ENCODE measurements around the gene TSC22D4.
"Not testable (repeated sequence)": the region's sequence is repeated elsewhere in the genome, so short reads cannot be mapped to it uniquely, and the experiment has no call there.

TSC22D4 gene

DNA sequence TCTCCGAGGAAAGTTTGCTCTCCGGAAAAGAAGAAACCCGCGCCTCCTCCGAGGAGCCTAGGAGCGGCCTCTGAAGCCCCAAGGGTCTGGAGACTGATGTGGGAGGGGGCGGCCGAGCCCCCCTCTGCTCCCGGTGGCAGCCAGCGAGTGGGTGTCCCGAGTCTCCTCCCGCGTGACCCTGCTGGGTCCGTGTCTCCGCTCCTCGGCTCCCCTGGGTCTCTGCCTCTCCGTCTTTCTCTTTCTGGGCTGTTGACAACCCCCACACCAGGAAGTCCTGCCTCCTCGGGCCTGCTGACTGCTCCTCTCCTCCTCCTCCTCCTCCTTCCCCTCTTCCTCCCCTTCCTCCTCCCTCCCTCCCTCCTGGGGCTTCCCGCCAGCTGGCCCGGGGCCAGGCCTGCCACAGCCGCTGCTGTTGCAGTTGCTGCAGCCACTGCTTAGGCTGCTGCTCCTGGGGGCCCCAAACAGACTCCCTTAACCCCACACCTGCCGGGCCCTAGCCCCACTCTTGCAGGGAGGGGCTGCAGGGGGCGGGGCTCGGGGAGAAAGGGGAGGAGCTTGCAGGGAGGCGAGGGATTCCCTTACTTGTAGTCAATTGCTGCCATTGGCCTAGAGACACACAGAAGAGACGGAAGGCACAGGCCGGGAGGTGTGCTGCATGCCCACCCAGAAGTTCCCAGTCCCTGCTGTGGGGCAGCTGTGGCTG, at the start of gene TSC22D4:
TSS of gene TSC22D4 (minus strand) at position 257 of the 703 bp plus-strand sequence. CDS start 1,176 bp downstream, outside the sequence.
- peak; percentile 96 for DNase-seq (ENCODE audit: low spot score)

DNA sequence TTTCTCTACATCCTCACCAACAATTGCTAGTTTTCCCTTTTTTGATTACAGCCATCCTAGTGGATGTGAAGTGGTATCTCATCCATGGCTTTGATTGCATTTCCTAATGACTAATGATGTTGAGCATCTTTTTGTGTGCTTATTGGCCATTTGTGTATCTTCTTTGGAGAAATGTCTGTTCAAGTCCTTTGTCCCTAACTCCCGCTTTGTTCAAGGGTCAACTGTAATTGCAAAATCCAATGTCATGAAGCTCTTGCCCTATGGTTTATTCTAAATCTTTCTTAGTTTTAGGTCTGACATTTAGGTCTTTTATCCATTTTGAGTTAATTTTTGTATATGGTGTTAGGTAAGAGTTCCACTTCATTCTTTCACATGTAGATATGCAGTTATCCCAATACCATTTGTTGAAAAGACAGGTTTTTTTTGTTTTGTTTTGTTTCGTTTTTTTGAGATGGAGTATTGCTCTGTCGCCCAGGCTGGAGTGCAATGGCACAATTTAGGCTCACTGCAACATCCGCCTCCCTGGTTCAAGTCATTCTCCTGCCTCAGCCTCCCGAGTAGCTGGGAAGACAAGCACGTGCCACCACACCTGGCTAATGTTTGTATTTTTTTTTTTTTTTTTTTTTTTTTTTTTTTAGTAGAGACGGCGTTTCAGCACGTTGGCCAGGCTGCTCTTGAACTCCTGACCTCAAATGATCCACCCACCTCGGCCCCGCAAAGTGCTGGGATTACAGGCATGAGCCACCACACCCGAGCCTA, 49.3 kb upstream of the TSC22D4 start:
- not testable (repeated sequence) for DNase-seq (ENCODE audit: low spot score)

DNA sequence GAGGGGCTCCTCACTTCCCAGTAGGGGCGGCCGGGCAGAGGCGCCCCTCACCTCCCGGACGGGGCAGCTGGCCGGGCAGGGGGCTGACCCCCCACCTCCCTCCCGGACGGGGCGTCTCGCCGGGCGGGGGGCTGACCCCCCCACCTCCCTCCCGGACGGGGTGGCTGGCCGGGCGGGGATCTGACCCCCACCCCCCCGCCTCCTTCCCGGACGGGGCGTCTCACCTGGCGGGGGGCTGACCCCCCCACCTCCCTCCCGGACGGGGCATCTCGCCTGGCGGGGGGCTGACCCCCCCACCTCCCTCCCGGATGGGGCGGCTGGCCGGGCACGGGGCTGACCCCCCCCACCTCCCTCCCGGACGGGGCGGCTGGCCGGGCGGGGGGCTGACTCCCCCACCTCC, 44.2 kb upstream of the TSC22D4 start:
- not testable (repeated sequence) for DNase-seq (ENCODE audit: low spot score)

DNA sequence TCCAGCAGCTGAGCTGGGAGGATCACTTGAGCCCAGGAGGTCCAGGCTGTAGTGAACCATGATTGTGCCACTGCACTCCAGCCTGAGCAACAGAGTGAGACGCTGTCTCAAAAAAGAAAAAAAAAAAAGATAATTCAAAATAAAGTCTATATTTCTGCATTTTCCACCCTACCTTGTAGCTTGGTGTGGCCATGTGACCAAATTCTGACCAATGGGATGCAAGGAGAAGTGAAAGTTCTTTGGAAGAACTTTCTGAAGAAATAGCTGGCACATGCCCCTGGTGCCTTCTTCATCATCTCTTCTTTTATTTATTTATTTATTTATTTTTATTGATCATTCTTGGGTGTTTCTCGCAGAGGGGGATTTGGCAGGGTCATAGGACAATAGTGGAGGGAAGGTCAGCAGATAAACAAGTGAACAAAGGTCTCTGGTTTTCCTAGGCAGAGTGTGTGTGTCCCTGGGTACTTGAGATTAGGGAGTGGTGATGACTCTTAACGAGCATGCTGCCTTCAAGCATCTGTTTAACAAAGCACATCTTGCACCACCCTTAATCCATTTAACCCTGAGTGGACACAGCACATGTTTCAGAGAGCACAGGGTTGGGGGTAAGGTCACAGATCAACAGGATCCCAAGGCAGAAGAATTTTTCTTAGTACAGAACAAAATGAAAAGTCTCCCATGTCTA, 43.0 kb upstream of the TSC22D4 start:
- not testable (repeated sequence) for DNase-seq (ENCODE audit: low spot score)

DNA sequence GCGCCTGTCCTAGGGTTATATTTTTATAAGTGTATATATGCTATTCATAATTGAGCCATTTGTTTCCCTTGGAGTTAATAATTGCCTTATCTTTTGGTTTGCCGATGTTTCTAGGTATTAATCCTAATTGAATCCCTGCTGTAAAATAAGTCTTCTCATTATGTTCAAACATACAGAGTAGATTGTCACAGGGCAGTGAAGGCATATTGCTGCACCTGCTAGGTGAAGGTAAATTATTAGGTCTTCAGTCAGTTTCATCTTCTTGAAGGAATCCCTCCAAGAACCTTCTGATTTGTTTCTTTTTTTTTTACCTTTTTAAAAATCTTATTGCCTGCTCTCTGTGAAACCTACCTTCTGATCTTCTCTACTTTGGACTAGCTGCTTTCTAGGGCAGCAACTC, 42.1 kb upstream of the TSC22D4 start:
- no peak for DNase-seq (ENCODE audit: low spot score)

DNA sequence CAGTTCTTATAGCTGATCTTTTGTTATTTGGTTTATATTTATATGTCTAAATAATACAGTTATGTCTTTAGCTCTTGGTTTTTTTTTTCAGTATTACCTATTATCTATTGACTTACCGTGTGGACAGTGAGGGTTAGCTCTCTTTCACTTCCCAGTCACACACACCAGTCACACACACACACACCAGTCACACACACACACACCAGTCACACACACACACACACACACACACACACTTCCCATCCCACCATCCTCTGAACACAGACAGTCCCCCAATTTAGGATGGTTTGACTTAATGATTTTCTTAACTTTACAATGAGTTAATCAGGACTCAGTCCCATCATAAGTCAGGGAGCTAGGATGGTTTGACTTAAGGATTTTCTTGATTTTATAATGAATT, 41.1 kb upstream of the TSC22D4 start:
- no peak for DNase-seq (ENCODE audit: low spot score)

DNA sequence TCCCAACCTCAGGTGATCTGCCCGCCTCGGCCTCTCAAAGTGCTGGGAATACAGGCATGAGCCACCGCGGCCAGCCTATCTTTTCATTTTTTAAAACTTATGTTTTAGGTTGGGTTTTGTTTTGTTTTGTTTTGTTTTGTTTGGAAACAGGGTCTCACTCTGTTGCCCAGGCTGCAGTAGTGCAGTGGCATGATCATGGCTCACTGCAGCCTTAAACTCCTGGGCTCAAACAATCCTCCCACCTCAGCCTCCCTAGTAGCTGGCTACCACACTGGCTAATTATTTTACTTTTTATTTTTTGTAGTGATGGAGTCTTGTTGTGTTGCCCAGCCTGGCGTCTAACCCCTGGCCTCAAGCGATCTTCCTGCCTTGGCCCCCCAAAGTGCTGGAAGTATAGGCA, 40.6 kb upstream of the TSC22D4 start:
- no peak for DNase-seq (ENCODE audit: low spot score)

DNA sequence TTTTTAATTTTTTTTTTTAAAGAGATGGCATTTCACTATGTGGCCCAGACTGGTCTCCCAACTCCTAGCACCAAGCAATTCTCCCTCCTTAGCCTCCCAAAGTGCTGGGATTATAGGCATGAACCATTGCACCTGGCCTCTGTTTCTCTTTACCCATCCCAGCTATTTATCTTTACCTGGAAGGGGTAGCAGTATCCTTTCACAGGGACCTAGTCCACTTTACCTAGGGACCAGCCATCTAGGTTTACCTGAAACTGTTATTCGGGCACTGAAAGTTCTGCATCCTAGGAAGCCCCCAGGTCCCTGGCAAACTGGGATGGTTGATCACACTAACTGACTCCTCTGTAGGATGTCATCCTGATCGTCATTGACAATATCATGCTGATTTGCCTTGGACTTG, 38.3 kb upstream of the TSC22D4 start:
- no peak for DNase-seq (ENCODE audit: low spot score)

DNA sequence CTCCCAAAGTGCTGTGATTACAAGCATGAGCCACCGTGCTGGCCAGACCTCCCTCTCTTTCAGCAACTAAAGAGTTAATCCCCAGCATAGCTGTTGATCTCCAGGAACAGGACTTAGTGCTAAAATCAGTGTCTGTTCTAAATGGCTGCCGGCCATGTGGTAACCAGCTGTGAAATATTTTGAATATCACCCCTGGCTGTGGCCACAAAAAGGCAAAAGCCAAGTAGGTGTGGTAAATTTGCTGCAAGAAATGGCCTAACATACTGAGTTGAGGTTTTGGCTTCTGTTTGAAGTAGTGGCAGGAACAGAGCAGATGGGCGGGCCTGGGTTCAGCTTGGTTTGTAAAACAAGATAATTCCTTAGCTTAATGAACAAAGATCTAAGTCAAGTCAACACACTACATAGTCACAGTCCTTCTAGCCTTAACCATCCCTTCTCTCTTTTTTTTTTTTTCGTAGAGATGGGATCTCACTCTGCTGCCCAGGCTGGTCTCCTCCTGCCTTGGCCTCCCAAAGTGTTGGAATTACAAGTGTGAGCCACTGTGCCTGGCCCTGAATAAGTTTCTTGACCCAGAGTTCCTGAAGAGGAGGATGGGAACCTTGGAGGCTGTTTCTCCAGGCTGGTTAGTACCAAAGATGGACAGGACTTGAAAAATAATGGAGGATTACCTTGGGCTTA, 37.3 kb upstream of the TSC22D4 start:
- peak; percentile 29 for DNase-seq (ENCODE audit: low spot score)

DNA sequence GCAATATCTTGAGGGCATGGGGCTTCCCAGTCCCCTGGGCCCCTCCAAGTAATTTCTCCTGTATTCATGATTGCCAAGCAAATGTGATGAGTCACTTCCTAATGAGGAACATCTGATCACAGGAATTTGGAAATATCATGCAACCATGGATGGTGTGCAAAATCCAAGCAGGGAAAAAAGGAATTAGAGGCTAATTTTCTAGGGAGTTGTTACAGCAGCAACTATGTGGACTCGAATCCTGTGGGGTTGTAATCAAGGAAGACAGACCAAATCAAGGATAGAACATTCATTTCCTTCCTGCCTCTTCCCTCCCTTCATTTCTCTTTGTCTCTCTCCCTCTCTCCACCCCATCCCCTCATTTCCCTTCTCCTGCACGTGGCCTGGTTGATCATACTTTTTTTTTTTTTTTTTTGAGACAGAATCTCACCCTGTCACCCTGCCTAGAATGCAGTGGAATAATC, 36.1 kb upstream of the TSC22D4 start:
- no peak for DNase-seq (ENCODE audit: low spot score)

DNA sequence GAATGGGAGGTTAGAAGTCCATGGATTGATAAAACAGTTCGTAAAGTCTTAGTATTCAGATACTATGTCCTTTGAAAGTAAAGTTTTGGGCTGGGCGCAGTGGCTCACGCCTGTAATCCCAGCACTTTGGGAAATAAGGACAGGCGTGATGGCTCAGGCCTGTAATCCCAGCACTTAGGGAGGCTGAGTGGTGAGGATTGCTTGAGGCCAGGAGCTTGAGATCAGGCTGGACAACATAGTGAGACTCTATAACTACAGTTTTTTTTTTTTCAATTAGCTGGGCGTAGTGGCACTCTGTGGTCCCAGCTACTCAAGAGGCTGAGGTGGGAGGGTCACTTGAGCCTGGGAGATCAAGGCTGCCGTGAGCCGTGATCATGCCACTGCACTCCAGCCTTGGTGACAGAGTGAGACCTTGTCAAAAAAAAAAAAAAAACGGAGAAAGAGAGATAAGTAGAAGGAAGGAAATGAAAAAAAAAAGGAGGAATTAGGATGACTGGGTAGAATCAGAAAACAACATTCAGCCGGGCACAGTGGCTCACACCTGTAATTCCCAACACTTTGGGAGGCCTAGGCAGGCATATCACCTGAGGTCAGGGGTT, 34.3 kb upstream of the TSC22D4 start:
- DNase-seq (ENCODE audit: low spot score) = peak; percentile 45

DNA sequence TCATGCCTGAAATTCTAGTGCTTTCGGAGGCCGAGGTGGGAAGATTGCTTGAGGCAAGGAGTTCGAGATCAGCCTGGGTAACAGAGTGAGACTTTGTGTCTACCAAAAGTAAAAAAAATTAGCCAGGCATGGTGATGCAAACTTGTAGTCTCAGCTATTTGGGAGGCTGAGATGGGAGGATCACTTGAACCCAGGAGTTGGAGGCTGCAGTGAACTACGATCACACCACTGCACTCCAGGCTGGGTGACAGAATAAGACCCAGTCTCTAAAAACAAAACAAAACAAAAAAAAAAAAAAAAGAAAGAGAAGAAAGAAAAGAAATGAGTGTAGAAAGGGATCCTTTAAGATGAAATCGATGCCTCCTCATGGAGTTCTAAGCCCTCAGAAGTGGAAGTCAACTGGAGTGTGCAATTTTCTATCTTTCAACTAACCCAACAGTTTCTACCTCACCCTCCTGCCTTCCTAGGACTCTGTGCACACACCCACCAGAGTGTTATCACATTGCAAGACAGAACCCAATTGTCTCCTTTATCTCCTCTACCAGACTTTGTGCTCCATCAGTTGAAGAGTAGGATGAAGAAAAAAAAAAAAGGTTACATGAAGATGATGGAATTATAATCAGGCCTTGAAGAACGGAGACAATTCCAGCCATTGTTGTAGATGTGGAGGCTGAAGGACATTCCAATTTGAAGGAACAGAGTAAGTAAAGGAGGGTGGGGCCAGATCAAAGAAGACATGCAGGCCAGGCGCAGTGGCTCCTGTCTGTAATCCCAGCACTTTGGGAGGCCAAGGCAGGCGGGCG, 31.6 kb upstream of the TSC22D4 start:
- peak; percentile 20 for DNase-seq (ENCODE audit: low spot score)

DNA sequence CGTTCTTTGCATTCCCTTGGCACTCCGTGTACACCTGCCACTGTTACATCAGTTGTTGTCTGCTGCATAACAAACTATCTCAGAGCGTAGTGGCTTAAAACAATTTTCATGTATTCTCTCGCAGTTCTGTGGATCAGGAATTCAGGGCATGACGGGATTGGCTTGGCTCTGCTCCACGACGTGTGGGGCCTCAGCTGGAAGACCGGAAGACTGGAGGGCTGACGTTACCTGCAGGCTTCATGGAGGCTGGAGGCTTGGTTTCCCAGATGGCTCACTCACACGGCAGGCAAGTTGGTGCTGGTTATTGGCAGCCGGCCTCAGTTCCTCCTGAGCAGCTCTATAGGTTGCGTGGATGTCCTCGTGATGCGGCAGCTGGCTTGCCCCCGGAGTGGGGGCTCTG, 30.2 kb upstream of the TSC22D4 start:
- DNase-seq (ENCODE audit: low spot score) = no peak

DNA sequence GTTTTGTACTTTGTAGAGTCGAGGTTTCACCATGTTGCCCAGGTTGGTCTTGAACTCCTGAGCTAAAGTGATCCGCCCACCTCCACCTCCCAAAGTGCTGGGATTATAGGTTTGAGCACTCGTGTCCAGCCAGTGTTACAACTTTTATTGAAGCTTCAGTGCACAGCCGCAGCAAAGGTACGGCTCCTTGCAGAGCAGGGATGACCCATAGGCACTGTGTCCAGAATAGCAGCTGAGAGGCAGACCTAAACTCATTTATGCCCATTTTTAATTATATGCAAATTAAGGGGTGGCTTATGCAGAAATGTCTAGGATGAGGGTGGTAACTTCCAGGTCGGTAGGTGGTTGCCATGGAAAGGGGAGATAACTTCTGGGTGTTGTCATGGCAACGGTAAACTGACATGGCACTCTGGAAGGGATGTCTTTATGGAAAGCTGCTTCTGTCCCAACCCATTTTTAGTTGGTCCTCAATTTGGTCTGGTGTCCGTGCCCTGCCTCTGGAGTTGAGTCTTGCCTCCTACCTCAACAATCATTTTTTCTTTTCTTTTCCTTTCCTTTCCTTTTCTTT, 27.4 kb upstream of the TSC22D4 start:
- no peak for DNase-seq (ENCODE audit: low spot score)

DNA sequence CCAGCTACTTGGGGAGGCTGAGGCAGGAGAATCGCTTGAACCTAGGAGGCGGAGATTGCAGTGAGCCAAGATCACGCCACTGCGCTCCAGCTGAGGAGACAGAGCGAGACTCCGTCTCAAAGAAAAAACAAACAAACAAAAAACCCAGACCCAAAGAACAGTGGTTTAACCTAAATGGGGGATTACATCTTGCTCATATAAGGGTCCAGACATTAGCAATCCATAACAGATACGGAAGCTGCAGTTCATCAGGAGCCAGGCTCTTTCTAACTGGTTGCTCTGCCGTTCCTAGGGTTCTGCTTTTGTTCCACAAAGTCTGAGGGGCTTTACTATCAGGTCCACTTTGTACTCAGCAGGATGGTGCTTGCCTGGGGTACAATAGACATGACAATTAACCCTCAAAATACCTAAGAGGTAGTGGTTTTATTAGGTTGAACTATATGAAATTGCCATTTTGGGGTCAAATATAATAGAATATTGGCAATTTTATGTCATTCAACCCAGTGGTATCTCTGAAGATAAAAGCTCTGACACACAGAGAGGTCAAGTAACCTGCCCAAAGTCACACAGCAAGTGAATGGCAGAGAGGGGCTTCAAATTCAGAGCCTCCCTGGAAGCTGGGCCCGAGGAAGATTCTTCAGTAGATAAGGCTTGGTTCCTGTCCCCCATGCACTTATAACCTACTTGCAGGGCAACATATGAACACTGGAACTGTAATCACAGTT, 26.0 kb upstream of the TSC22D4 start:
- no peak for DNase-seq (ENCODE audit: low spot score)

DNA sequence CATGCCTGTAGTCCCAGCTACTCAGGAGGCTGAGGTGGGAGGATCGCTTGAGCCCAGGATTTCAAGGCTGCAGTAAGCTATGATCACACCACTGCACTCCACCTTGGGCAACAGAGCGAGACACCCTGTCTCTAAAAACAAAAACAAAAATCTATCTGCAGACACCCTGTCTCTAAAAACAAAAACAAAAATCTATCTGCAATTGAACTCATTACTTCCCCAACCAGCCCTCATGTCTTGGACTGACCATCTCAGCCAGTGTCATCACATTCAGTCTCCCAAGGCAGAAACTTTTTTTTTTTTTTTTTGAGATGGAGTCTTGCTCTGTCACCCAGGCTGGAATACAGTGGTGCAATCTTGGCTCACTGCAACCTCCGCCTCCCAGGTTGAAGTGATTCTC, 25.0 kb upstream of the TSC22D4 start:
- DNase-seq (ENCODE audit: low spot score) = not testable (repeated sequence)

DNA sequence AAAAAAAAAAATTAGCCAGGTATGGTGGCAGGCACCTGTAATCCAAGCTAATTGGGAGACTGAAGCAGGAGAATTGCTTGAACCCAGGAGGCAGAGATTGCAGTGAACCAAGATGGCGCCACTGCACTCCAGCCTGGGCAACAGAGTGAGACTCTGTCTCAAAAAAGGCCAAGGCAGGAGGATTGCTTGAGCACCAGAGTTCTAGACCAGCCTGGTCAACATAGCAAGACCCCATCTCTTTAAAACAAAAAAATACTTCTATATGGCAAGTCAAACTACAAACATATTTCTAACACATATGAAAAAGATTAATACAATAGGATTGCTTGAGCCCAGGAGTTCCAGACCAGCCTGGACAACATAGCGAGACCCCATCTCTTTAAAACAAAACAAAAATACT, 21.7 kb upstream of the TSC22D4 start:
- not testable (repeated sequence) for DNase-seq (ENCODE audit: low spot score)

DNA sequence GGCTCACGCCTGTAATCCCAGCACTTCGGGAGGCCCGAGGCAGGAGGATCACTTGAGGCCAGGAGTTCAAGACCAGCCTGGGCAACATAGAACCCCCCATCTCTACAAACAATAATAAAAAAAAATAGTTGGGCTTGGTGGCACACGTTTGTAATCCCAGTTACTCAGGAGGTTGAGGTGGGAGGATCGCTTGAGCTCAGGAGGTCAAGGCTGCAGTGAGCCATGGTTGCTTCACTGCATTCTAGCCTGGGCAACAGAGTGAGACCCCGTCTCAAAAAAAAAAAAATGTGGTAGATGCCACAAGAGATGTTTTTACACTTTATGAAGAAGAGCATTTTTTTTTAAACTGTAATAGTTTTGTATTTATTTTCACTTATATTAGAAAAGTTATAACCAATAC, 17.5 kb upstream of the TSC22D4 start:
- DNase-seq (ENCODE audit: low spot score) = no peak

DNA sequence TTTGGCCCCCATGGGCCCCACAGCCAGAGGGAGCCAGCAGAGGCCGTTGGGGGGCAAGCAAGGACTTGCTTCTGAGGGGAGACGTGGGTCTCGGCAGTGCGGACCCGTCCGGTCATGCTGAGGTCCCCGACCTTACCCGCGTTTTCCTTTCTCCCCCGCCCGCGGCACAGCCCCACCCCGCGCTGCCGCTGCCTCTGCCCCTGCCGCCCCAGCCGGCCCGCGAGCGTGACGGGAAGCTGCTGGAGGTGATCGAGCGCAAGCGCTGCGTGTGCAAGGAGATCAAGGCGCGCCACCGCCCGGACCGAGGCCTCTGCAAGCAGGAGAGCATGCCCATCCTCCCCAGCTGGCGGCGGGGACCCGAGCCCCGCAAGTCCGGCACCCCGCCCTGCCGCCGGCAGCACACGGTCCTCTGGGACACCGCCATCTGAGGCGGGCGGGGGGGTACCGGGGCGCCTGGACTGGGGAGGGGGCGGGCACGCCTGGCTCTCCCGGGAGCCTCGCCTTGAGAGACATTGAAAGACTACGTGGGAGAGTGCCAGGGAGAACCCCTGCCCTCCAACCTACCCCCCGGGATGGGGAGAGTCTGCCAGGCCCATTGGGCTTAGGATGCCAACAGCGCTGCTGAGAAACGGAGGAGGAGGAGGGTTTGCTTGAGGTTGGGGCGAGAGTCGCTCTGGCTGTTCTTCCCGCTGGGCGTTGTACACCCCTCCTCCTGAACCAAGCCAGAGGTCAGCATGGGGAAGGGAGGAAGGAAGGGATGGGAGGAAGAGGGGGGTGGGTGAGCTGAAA, 14.7 kb upstream of the TSC22D4 start:
- peak; percentile 33 for DNase-seq (ENCODE audit: low spot score)
